ENCODE results near the gene BMPR1B.
"Not testable (repeated sequence)": the region's sequence is repeated elsewhere in the genome, so short reads cannot be mapped to it uniquely, and the experiment has no call there.

BMPR1B gene

DNA sequence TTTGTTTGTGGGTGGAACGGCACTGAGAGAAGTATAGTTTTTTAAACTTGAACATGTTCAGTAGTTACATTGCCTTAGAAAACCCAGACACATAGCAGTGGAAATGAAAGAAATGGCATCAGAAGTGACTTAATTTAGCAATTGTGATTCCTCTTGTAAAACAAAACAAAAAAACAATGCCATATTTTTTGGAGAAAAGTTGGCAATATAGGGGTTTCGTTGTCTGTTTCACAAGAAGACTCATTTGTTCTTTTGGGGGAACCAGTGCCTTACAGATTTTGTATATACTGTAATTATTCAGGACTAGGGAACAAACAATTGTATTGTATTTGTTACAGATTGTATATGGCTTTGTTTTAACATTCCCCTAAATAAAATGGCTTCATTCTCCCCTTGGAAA is 400.3 kb downstream of the BMPR1B start:
- Histone ChIP-seq H3K36me3 (ENCODE audit: insufficient read depth, low read length) (no peaks in the 10 kb centered on the region), H3K9me3 (ENCODE audit: low read length) (no peaks in the 10 kb centered on the region), H3K27ac (ENCODE audit: low read depth, low read length) (no peak overlapping the region), H3K4me3 (ENCODE audit: low read depth in 1 of 2, low read length in 2 of 2) (no peak overlapping the region), H3K4me1 (ENCODE audit: insufficient read depth, low read length) (no peaks in the 10 kb centered on the region), H3K9ac (ENCODE audit: low read length) (no peak overlapping the region), H3K27me3 (ENCODE audit: control insufficient read depth in 1 of 2, insufficient read depth in 2 of 2, low read length in 2 of 2) (no peaks in the 10 kb centered on the region)

DNA sequence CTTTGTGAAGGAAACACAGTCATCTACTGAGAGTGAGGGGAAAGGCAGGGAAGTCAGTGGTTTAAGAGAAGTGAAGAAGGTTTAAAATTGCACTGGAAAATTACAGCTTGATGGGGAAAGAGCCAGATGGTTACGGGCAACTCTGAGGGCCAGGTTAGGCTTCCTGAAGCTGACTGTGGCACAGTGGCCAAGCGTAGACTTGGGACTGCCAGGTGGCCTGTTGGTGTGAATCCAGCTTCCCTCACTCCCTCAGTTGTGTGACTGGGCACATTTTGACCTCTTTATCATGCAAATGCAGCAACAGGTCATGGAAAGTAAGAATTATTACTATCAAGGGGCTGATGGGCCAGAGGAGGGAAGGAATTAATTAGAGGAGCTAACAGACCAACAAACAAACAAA is 400.9 kb downstream of the BMPR1B start:
- Histone ChIP-seq H3K27me3 (ENCODE audit: control insufficient read depth in 1 of 2, insufficient read depth in 2 of 2, low read length in 2 of 2) (no peaks in the 10 kb centered on the region), H3K9ac (ENCODE audit: low read length) (no peak overlapping the region), H3K27ac (ENCODE audit: low read depth, low read length) (no peak overlapping the region), H3K9me3 (ENCODE audit: low read length) (no peaks in the 10 kb centered on the region), H3K36me3 (ENCODE audit: insufficient read depth, low read length) (no peaks in the 10 kb centered on the region), H3K4me3 (ENCODE audit: low read depth in 1 of 2, low read length in 2 of 2) (no peak overlapping the region), H3K4me1 (ENCODE audit: insufficient read depth, low read length) (no peaks in the 10 kb centered on the region)

DNA sequence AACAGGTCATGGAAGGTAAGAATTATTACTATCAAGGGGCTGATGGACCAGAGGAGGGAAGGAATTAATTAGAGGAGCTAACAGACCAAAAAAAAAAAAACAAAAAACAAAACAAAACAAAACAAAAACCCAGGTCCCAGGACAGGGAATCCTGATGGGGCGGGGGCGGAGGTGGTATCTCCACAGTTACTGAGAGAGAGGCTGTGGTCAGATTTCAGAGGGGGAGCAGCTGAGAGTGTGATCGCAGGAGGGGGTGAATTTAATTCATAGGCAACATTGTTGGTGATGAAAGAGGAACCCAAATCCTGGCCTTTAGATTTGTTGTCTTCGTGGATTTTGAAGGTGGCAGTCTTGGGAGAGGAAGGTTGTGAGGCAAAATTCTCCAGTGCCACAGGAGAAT is 401.6 kb downstream of the BMPR1B start:
- Histone ChIP-seq H3K9me3 (ENCODE audit: low read length) (no peaks in the 10 kb centered on the region), H3K4me1 (ENCODE audit: insufficient read depth, low read length) (no peaks in the 10 kb centered on the region), H3K4me3 (ENCODE audit: low read depth in 1 of 2, low read length in 2 of 2) (no peak overlapping the region), H3K27ac (ENCODE audit: low read depth, low read length) (no peak overlapping the region), H3K27me3 (ENCODE audit: control insufficient read depth in 1 of 2, insufficient read depth in 2 of 2, low read length in 2 of 2) (no peaks in the 10 kb centered on the region), H3K9ac (ENCODE audit: low read length) (no peak overlapping the region), H3K36me3 (ENCODE audit: insufficient read depth, low read length) (no peaks in the 10 kb centered on the region)

DNA sequence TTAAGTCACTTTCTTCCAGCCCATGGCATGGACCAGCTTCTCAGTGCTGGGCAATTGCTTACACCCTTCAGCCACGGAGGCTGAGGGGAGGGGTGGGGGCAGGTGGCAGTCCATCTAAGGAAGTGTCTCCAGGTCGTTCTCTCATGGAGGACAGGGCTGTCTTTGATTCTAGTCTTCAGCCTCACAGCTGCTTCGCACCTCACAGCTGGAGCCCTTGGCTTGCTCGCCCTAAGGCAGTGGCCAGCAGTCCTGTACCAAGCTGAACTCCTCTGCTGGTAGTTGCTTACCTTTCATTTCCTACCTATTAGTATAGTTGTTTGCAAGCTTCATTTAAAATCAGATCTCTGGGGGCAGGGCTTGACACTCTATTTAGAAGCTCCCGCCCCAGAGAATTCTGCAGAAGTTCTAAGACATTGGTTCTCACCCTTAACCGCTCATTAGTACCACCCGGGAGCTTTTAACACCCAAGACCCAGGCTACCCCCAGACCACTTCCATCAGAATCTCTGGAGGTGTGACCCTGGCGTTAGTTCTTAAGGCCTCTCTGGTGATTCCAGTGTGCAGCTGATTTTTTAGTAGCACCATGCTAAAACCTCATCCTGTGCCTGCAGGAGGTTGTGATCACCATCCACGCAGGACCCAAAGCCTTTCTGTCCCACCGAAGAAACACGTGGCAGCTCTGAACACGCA is 404.2 kb downstream of the BMPR1B start:
- Histone ChIP-seq H3K36me3 (ENCODE audit: insufficient read depth, low read length) (no peaks in the 10 kb centered on the region), H3K4me1 (ENCODE audit: insufficient read depth, low read length) (no peaks in the 10 kb centered on the region), H3K9ac (ENCODE audit: low read length) (no peak overlapping the region), H3K27me3 (ENCODE audit: control insufficient read depth in 1 of 2, insufficient read depth in 2 of 2, low read length in 2 of 2) (no peaks in the 10 kb centered on the region), H3K9me3 (ENCODE audit: low read length) (no peaks in the 10 kb centered on the region), H3K4me3 (ENCODE audit: low read depth in 1 of 2, low read length in 2 of 2) (no peak overlapping the region), H3K27ac (ENCODE audit: low read depth, low read length) (no peak overlapping the region)

- Histone ChIP-seq H3K27ac (ENCODE audit: low read depth, low read length) (no peak overlapping the region), H3K4me1 (ENCODE audit: insufficient read depth, low read length) (no peaks in the 10 kb centered on the region), H3K9ac (ENCODE audit: low read length) (no peak overlapping the region)
Observed at GRCh38 chr4:95162867-95163266, 405.1 kb downstream of the BMPR1B start.

DNA sequence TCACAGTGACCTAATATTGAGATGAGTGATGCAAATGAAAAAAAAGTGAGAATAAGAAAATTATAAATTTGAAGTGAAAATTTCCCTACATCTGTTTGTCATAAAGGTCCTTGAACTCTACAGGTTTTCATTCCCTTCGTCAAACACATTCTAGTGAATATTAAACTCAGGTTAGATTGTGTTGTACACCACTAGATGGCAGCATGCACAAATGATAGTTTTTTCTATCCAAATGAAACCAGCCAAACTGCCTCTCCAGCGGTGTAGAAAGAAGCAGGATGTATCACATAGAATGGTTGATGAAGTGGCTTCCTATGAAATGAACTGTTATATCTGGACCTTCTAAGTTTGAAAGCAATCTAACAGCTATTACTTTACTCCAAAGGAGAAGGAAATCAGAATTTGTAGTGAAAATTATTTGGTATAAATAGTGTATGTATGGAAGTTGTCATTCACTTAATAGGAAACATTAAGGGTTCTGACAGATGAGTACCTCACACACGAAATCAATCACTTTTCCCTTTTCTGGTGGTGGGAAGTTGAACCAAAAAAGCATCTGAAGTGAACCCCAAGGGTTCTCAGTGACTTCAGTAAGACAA is 408.3 kb downstream of the BMPR1B start:
- Histone ChIP-seq H3K4me3 (ENCODE audit: low read depth in 1 of 2, low read length in 2 of 2) (no peak overlapping the region), H3K36me3 (ENCODE audit: insufficient read depth, low read length) (no peaks in the 10 kb centered on the region), H3K9me3 (ENCODE audit: low read length) (no peaks in the 10 kb centered on the region), H3K4me1 (ENCODE audit: insufficient read depth, low read length) (no peaks in the 10 kb centered on the region), H3K9ac (ENCODE audit: low read length) (no peak overlapping the region), H3K27me3 (ENCODE audit: control insufficient read depth in 1 of 2, insufficient read depth in 2 of 2, low read length in 2 of 2) (no peaks in the 10 kb centered on the region), H3K27ac (ENCODE audit: low read depth, low read length) (no peak overlapping the region)

More at GRCh38 chr4:95162867-95163266, 405.1 kb downstream of the BMPR1B start:
- H3K36me3 ChIP-seq (ENCODE audit: insufficient read depth, low read length) = no peaks in the 10 kb centered on the region
- H3K4me3 ChIP-seq (ENCODE audit: low read depth in 1 of 2, low read length in 2 of 2) = no peak overlapping the region
- no peaks in the 10 kb centered on the region for H3K9me3 ChIP-seq (ENCODE audit: low read length)
- H3K27me3 ChIP-seq (ENCODE audit: control insufficient read depth in 1 of 2, insufficient read depth in 2 of 2, low read length in 2 of 2) = no peaks in the 10 kb centered on the region

- Histone ChIP-seq H3K9me3 (ENCODE audit: low read length) (no peaks in the 10 kb centered on the region), H3K4me3 (ENCODE audit: low read depth in 1 of 2, low read length in 2 of 2) (no peak overlapping the region), H3K27me3 (ENCODE audit: control insufficient read depth in 1 of 2, insufficient read depth in 2 of 2, low read length in 2 of 2) (no peaks in the 10 kb centered on the region), H3K36me3 (ENCODE audit: insufficient read depth, low read length) (no peaks in the 10 kb centered on the region), H3K9ac (ENCODE audit: low read length) (no peak overlapping the region), H3K4me1 (ENCODE audit: insufficient read depth, low read length) (no peaks in the 10 kb centered on the region), H3K27ac (ENCODE audit: low read depth, low read length) (no peak overlapping the region)
Observed at GRCh38 chr4:95167805-95168204, 410.1 kb downstream of the BMPR1B start.

- Histone ChIP-seq H3K27ac (ENCODE audit: low read depth, low read length) (no peak overlapping the region), H3K9ac (ENCODE audit: low read length) (no peak overlapping the region), H3K4me1 (ENCODE audit: insufficient read depth, low read length) (no peaks in the 10 kb centered on the region), H3K9me3 (ENCODE audit: low read length) (no peaks in the 10 kb centered on the region), H3K36me3 (ENCODE audit: insufficient read depth, low read length) (no peaks in the 10 kb centered on the region), H3K27me3 (ENCODE audit: control insufficient read depth in 1 of 2, insufficient read depth in 2 of 2, low read length in 2 of 2) (no peaks in the 10 kb centered on the region), H3K4me3 (ENCODE audit: low read depth in 1 of 2, low read length in 2 of 2) (no peak overlapping the region)
Observed at GRCh38 chr4:95170176-95170575, 412.4 kb downstream of the BMPR1B start.

GRCh38 chr4:95171377-95171776 is 413.6 kb downstream of the BMPR1B start:
- H3K4me1 ChIP-seq (ENCODE audit: insufficient read depth, low read length); H3K36me3 ChIP-seq (ENCODE audit: insufficient read depth, low read length); H3K9ac ChIP-seq (ENCODE audit: low read length); H3K27ac ChIP-seq (ENCODE audit: low read depth, low read length); H3K4me3 ChIP-seq (ENCODE audit: low read depth in 1 of 2, low read length in 2 of 2); H3K27me3 ChIP-seq (ENCODE audit: control insufficient read depth in 1 of 2, insufficient read depth in 2 of 2, low read length in 2 of 2); H3K9me3 ChIP-seq (ENCODE audit: low read length): not testable (repeated sequence)

- no peaks in the 10 kb centered on the region for H3K9me3 ChIP-seq (ENCODE audit: low read length)
- H3K36me3 ChIP-seq (ENCODE audit: insufficient read depth, low read length) = no peaks in the 10 kb centered on the region
Observed at GRCh38 chr4:95178938-95179337, 421.2 kb downstream of the BMPR1B start.

DNA sequence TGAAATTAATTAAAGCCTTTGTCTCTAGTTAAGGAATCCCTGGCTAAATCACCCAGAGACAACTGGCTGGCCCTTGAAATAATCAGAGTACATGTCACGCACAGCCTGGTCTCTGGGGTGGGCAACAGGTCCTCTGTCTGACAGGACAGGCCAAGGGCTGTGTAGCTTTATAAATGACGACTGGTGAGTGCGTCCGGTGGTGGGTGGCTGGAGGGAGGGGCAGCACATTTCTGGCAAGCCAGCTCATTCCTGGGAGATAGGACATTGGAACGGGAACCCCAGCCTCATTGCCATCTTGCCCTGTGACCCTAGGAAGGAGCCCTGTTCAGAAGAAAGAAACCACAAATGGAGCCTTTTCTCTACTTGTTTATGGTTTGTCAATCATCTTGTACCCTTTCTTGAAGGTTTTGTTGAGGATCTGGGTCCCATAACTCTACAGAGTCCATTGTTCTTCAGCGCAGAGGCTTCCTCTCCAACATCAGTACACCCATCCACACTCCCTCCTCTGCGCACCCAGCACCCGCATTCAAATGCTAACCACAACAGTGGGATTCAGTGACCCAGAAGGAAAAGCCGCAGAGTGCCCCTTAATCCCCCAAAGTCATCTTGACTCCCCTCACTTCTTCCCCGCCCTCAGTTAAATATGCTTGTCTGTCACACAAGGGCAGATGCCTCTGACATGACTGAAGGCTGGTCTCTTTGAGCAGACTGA is 422.9 kb downstream of the BMPR1B start:
- no peaks in the 10 kb centered on the region for H3K9me3 ChIP-seq (ENCODE audit: low read length)
- no peak overlapping the region for H3K4me3 ChIP-seq (ENCODE audit: low read depth in 1 of 2, low read length in 2 of 2)
- no peaks in the 10 kb centered on the region for H3K27me3 ChIP-seq (ENCODE audit: control insufficient read depth in 1 of 2, insufficient read depth in 2 of 2, low read length in 2 of 2)
- no peaks in the 10 kb centered on the region for H3K36me3 ChIP-seq (ENCODE audit: insufficient read depth, low read length)
- H3K4me1 ChIP-seq (ENCODE audit: insufficient read depth, low read length) = no peaks in the 10 kb centered on the region
- H3K9ac ChIP-seq (ENCODE audit: low read length) = no peak overlapping the region
- no peak overlapping the region for H3K27ac ChIP-seq (ENCODE audit: low read depth, low read length)

More at GRCh38 chr4:95178938-95179337, 421.2 kb downstream of the BMPR1B start:
- Histone ChIP-seq H3K4me3 (ENCODE audit: low read depth in 1 of 2, low read length in 2 of 2) (no peak overlapping the region), H3K9ac (ENCODE audit: low read length) (no peak overlapping the region), H3K27me3 (ENCODE audit: control insufficient read depth in 1 of 2, insufficient read depth in 2 of 2, low read length in 2 of 2) (no peaks in the 10 kb centered on the region), H3K4me1 (ENCODE audit: insufficient read depth, low read length) (no peaks in the 10 kb centered on the region), H3K27ac (ENCODE audit: low read depth, low read length) (no peak overlapping the region)
